Body of pancreas (tissue), 4 donors: Measurements from ENCODE around the gene PFKFB4. TPM values are rescaled to one million over a fixed set of nuclear protein-coding genes. Genes with fewer than 3 reads are reported as not detected.

Experiments
- ATAC-seq: fragments of 150-250 bp; one replicate; pipeline ENCODE4 v1.9.1; 2016
- DNase-seq, 4 donors: peaks; one replicate each; pipeline ENCODE4 v3.0.0-alpha.2; 2019
- H3K27ac ChIP-seq, 4 donors: fragments of 200-600 bp; sonication (generic); 1 replicate in 3 of 4; 2 replicates in 1 of 4; pipeline versions ENCODE4 v1.5.1 to v1.6.1; 2016 to 2019; ENCODE audit warnings: mild to moderate bottlenecking in 1 of 4, mixed read lengths in 1 of 4, moderate library complexity in 1 of 4
- H3K27me3 ChIP-seq, 2 donors: fragments of 200-600 bp; sonication (generic); one replicate each; pipeline ENCODE4 v1.6.0; 2016; ENCODE audit warnings: mild to moderate bottlenecking in 1 of 2
- H3K36me3 ChIP-seq, 2 donors: fragments of 200-600 bp; sonication (generic); replicated peaks in 1 of 2; 2 replicates each; pipeline ENCODE4 v1.5.1; 2016; ENCODE audit warnings: low read depth in 2 of 2; ENCODE audit not compliant: insufficient read depth in 1 of 2
- H3K4me1 ChIP-seq: fragments of 200-600 bp; sonication (generic); one replicate; pipeline ENCODE4 v1.6.0; 2016
- H3K4me3 ChIP-seq, 2 donors: fragments of 200-600 bp; sonication (generic); 1 replicate in 1 of 2; 2 replicates in 1 of 2; pipeline ENCODE4 v1.5.1; 2016 to 2019
- H3K9me3 ChIP-seq, 3 donors: fragments of 200-600 bp; sonication (generic); 1 replicate in 2 of 3; 2 replicates in 1 of 3; pipeline ENCODE4 v1.5.1; 2016
- CTCF ChIP-seq, 7 experiments: fragments of 450-650 bp in 4 of 7; fragments of 200-600 bp in 3 of 7; sonication (generic) in 3 of 7; IDR thresholded peaks; one replicate each; pipeline ENCODE4 v1.5.1; 2016 to 2019; ENCODE audit warnings: antibody characterized with exemption in 7 of 7
- POLR2A ChIP-seq, 3 donors: fragments of 450-650 bp; IDR thresholded peaks; one replicate each; pipeline ENCODE4 v1.6.1; 2016; ENCODE audit warnings: antibody characterized with exemption in 3 of 3, mild to moderate bottlenecking in 2 of 3
- WGBS, 2 donors: methylation state at CpG; one replicate each; pipeline ENCODE4 v1.1.5; 2017; 5-methylcytosine and 5-hydroxymethylcytosine counted together
- intact Hi-C: fragments of 100-400 bp; cut with DNase I; formaldehyde crosslinking; loops from one replicate; pipeline ENCODE4 v1.15.1; 2023
- total RNA-seq, 2 donors: library from RNA; depleted of rRNA; stranded (reverse); fragments of >200 nt; gene quantifications; one replicate each; pipeline ENCODE4 v1.1.0, GENCODE V29; 2016

PFKFB4 gene
- total RNA-seq, 2 donors from 2014 or later, result 8.9 to 11.4 TPM

- ATAC-seq (no peak), DNase-seq (no peak)
- Histone ChIP-seq H3K27ac (no peak overlapping the region), H3K4me3 (no peak overlapping the region), H3K9me3 (no peaks in the 10 kb centered on the region), H3K27me3 (no peaks in the 10 kb centered on the region), H3K4me1 (peaks cover 36% of the 10 kb centered on the region), H3K36me3 (peaks cover 0 to 2% of the 10 kb centered on the region in 2 donors)
- intact Hi-C loops, result loop anchor here (5.0 kb wide), 1 partner anchor 86 kb away; no protein-coding TSS in a partner anchor
- TF ChIP-seq POLR2A (IDR thresholded peaks at IDR 0.05) (no peak), CTCF (IDR thresholded peaks at IDR 0.05) (no peak)
- WGBS, 2 donors, result 84 to 100% methylated on average over 4 to 5 of the region's 5 CpGs
Observed at GRCh38 chr3:48548126-48548525, 8.5 kb downstream of the PFKFB4 start.

GRCh38 chr3:48546203-48546829, 10.3 kb downstream of the PFKFB4 start:
- no peaks in the 10 kb centered on the region for H3K9me3 ChIP-seq
- H3K27ac ChIP-seq, result no peak overlapping the region
- ATAC-seq (no peak), DNase-seq (no peak)
- peaks cover 19% of the 10 kb centered on the region for H3K4me1 ChIP-seq
- H3K4me3 ChIP-seq, result no peak overlapping the region
- no peaks in the 10 kb centered on the region for H3K27me3 ChIP-seq
- no peak for TF ChIP-seq CTCF (IDR thresholded peaks at IDR 0.05)
- no peak for TF ChIP-seq POLR2A (IDR thresholded peaks at IDR 0.05)
- WGBS, 2 donors, result 67 to 78% methylated on average over 3 to 4 of the region's 4 CpGs
- intact Hi-C loops, result loop anchor here (5.0 kb wide), 1 partner anchor 84 kb away; no protein-coding TSS in a partner anchor
- peaks cover 0 to 2% of the 10 kb centered on the region in 2 donors for H3K36me3 ChIP-seq

GRCh38 chr3:48544141-48544540, 12.5 kb downstream of the PFKFB4 start:
- Histone ChIP-seq H3K27ac (no peak overlapping the region), H3K9me3 (no peaks in the 10 kb centered on the region), H3K27me3 (no peaks in the 10 kb centered on the region), H3K4me3 (no peak overlapping the region), H3K36me3 (peaks cover 0 to 2% of the 10 kb centered on the region in 2 donors), H3K4me1 (peaks cover 5% of the 10 kb centered on the region)
- no peak for DNase-seq
- TF ChIP-seq CTCF (IDR thresholded peaks at IDR 0.05) (no peak), POLR2A (IDR thresholded peaks at IDR 0.05) (no peak)
- 87 to 90% methylated on average over 5 of the region's 5 CpGs for WGBS, 2 donors
- intact Hi-C loops, result loop anchor here (5.0 kb wide), 1 partner anchor 37 kb away; no protein-coding TSS in a partner anchor
- no peak for ATAC-seq

GRCh38 chr3:48543271-48543866, 13.2 kb downstream of the PFKFB4 start:
- H3K27ac ChIP-seq, result no peak overlapping the region
- H3K4me3 ChIP-seq, result no peak overlapping the region
- intact Hi-C loops, result loop anchor here (5.0 kb wide), 1 partner anchor 36 kb away; no protein-coding TSS in a partner anchor
- no peaks in the 10 kb centered on the region for H3K9me3 ChIP-seq
- no peaks in the 10 kb centered on the region for H3K27me3 ChIP-seq
- WGBS, 2 donors, result 70 to 84% methylated on average over 8 to 9 of the region's 9 CpGs
- no peak for TF ChIP-seq POLR2A (IDR thresholded peaks at IDR 0.05)
- no peak for TF ChIP-seq CTCF (IDR thresholded peaks at IDR 0.05)
- no peaks in the 10 kb centered on the region for H3K4me1 ChIP-seq
- ATAC-seq, result no peak
- DNase-seq, result peak in 1 of 4 donors; percentile 58
- H3K36me3 ChIP-seq, result peaks cover 0 to 2% of the 10 kb centered on the region in 2 donors
